PFSK-1 (cell line): ENCODE data around the gene HES7.

Source experiments
- FOXP2 ChIP-seq: optimal IDR thresholded peaks from 2 replicates; pipeline ENCODE3; 2011; ENCODE audit warnings: borderline replicate concordance, control low read depth, inconsistent platforms; ENCODE audit not compliant: insufficient read depth; ENCODE audit errors: extremely low read length, extremely low read depth
- POLR2AphosphoS5 ChIP-seq: IDR thresholded peaks from 2 replicates; pipeline ENCODE4 v1.6.1; 2012; ENCODE audit warnings: low read depth, mild to moderate bottlenecking, control low read depth, low read length, moderate library complexity
- SIN3A ChIP-seq: IDR thresholded peaks from 2 replicates; pipeline ENCODE4 v1.6.1; 2012; ENCODE audit warnings: mild to moderate bottlenecking, low read length, moderate library complexity, borderline replicate concordance; ENCODE audit not compliant: insufficient read depth
- TAF1 ChIP-seq: IDR thresholded peaks from 2 replicates; pipeline ENCODE4 v1.6.1; 2012; ENCODE audit warnings: low read length, control low read depth, borderline replicate concordance; ENCODE audit not compliant: insufficient read depth
- TF ChIP-seq, protein P1 (sequence below), 2 experiments: IDR thresholded peaks; 2 replicates each; pipeline versions ENCODE4 v1.6.1 to v1.8.0; 2011 to 2012; ENCODE audit warnings: low read depth in 2 of 2, low read length in 2 of 2, control low read depth in 1 of 2, inconsistent platforms in 1 of 2, mild to moderate bottlenecking in 1 of 2, moderate library complexity in 1 of 2; ENCODE audit not compliant: insufficient read depth in 1 of 2

Gene HES7

DNA sequence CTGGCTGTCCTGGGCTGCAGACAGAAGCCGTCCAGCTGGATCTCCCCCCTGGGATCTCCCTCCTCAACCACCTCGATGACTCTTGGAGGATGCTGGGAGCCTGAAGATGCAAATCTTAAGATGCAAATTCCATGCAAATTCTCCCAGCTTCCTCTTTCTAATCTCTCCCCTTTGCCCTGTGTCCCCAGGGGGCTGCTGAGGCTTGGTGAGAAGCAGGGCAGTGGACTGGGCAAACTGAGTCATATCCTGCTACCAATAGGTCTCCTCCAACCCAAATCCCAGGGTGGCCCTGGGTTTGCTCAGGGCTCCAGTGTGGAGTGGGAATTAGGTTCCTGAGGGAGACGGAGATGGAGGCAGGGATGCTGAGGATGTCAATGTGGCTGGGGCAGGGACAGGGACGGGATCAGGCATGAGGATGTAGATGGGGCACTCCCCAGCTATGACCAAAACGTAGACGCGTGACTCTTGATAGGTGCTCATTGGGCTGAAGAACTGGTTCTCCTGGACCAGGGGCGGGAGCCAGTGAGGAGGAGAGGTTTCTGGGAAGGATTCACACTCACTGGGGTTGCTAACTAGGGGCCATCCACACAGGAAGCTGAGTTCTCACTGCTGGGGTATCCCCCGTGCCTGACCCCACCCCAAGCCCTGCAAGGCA is 32.7 kb downstream of the HES7 start:
- TF ChIP-seq TAF1, result no peak
- no peak for TF ChIP-seq SIN3A
- TF ChIP-seq, protein P1, sequence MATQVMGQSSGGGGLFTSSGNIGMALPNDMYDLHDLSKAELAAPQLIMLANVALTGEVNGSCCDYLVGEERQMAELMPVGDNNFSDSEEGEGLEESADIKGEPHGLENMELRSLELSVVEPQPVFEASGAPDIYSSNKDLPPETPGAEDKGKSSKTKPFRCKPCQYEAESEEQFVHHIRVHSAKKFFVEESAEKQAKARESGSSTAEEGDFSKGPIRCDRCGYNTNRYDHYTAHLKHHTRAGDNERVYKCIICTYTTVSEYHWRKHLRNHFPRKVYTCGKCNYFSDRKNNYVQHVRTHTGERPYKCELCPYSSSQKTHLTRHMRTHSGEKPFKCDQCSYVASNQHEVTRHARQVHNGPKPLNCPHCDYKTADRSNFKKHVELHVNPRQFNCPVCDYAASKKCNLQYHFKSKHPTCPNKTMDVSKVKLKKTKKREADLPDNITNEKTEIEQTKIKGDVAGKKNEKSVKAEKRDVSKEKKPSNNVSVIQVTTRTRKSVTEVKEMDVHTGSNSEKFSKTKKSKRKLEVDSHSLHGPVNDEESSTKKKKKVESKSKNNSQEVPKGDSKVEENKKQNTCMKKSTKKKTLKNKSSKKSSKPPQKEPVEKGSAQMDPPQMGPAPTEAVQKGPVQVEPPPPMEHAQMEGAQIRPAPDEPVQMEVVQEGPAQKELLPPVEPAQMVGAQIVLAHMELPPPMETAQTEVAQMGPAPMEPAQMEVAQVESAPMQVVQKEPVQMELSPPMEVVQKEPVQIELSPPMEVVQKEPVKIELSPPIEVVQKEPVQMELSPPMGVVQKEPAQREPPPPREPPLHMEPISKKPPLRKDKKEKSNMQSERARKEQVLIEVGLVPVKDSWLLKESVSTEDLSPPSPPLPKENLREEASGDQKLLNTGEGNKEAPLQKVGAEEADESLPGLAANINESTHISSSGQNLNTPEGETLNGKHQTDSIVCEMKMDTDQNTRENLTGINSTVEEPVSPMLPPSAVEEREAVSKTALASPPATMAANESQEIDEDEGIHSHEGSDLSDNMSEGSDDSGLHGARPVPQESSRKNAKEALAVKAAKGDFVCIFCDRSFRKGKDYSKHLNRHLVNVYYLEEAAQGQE (IDR thresholded peaks at IDR 0.05; ENCODE audit: insufficient read depth in 1 of 2, low read depth in 2 of 2, low read length in 2 of 2), result no peak
- no peak for TF ChIP-seq POLR2AphosphoS5

DNA sequence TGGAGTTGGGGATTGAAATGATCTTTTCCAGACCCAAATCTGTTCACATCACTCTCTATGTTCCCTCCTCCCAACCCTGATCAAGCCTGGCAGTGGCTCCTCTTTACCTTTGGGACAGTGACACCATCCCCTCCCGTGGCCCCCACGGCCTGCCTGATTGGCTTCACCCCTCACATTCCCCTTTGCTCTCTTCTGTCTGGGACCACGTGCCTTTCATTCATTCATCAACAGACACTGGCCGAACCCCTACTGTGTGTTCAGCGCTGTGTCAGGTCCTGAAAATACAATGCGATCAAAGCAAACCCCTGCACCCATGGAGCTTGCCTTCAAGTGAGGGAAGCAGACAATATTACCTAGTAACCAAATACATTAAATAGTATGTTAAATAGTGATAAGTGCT is 34.2 kb downstream of the HES7 start:
- TF ChIP-seq SIN3A (no peak), FOXP2 (no peak), POLR2AphosphoS5 (no peak), TAF1 (no peak)
- TF ChIP-seq, protein P1 (IDR thresholded peaks at IDR 0.05; ENCODE audit: insufficient read depth in 1 of 2, low read depth in 2 of 2, low read length in 2 of 2), result no peak

DNA sequence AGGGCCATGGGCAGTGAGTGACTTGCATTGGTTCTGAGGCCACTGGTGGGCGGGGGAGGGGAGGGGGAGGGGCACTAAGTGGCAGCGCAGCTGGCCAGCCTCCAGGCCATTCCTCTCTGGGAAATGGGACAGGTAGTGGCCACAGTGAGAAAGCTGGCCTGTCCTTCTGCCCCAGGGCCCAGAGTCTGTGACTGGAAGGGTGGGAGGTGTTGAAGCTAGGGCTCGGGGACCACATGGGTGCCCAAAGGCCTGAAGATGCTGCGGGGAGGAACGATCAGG is 36.0 kb downstream of the HES7 start:
- TF ChIP-seq FOXP2, result no peak
- no peak for TF ChIP-seq TAF1
- TF ChIP-seq, protein P1 (IDR thresholded peaks at IDR 0.05; ENCODE audit: insufficient read depth in 1 of 2, low read depth in 2 of 2, low read length in 2 of 2), result no peak
- TF ChIP-seq SIN3A, result no peak
- TF ChIP-seq POLR2AphosphoS5, result no peak

DNA sequence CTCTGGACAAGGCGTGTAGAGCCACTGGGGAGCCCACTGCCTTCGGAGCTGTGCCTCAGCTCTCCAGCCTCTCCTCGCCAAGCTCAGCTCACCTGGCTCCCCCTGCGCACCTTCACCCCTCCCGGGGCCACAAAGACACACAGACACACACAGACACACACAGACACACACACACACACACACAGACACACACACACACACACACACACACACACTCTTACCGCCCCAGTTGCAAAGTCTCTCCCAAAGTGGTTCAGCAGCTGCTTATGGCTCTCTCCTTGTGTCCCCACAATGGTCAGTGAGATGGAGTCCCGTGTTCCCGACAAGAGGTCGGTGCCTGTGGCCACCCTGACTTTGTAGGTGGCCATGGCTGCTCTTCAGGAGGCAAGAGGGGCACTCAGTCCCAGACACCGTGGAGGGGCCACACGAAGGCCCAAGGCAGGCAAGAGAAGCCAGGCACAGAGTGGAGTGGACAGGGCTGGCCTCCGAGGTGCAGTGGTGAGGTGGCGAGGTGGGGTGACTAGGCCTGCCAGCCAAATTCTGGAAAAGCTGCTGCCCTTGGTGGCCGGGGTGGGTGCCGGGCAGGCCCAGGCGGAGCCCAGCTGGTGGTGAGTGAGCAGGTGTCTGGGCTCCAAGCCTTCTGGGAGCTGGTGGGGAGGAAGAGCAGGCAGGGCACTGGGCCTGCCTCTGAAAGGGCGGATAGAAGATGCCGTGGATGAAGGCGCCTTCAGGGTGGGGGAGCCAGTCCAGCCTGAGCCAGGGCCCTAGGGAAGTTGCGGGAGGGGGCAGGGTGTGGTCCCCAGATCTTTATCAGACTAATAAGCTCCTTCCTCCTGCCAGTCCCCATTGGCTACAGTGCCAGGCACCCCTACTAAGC is 36.6 kb downstream of the HES7 start, which contains the start of gene ALOX12B:
Gene ALOX12B (minus strand): TSS at position 642 of the 877 bp plus-strand sequence. CDS start 274 bp downstream, at position 368.
- TF ChIP-seq TAF1 (no peak), POLR2AphosphoS5 (no peak), SIN3A (no peak), FOXP2 (no peak)
- TF ChIP-seq, protein P1 (IDR thresholded peaks at IDR 0.05; ENCODE audit: insufficient read depth in 1 of 2, low read depth in 2 of 2, low read length in 2 of 2), result no peak
